Measurements from ENCODE around the gene USP5.

The USP5 gene

GRCh38 chr12:6824901-6825381 lies 27.0 kb upstream of the USP5 start:
- H3K36me3 ChIP-seq (ENCODE audit: insufficient read depth), result no peaks in the 10 kb centered on the region
- H3K4me1 ChIP-seq (ENCODE audit: low read depth, poor library complexity, severe bottlenecking), result peaks cover 6% of the 10 kb centered on the region
- H2AFZ ChIP-seq (ENCODE audit: low read depth), result no peak overlapping the region
- H3K27ac ChIP-seq, result no peak overlapping the region
- no peaks in the 10 kb centered on the region for H3K79me2 ChIP-seq (ENCODE audit: insufficient read depth, low read depth)
- H3K4me2 ChIP-seq, result no peak overlapping the region
- no peak for TF ChIP-seq CTCF (conservative IDR thresholded peaks at IDR 0.05; ENCODE audit: low read depth, low read length)
- H3K9ac ChIP-seq, result no peak overlapping the region
- H3K4me3 ChIP-seq (IDR thresholded peaks at IDR 0.05; ENCODE audit: insufficient read depth, low read depth, low read length), result no peak overlapping the region
- H4K20me1 ChIP-seq (ENCODE audit: insufficient read depth), result no peaks in the 10 kb centered on the region
- peaks cover 70% of the 10 kb centered on the region for H3K27me3 ChIP-seq (ENCODE audit: insufficient read depth, low read depth)

- TF ChIP-seq CTCF (conservative IDR thresholded peaks at IDR 0.05; ENCODE audit: low read depth, low read length), result peak; percentile 79
- Histone ChIP-seq H3K79me2 (ENCODE audit: insufficient read depth, low read depth) (no peaks in the 10 kb centered on the region), H3K4me2 (no peak overlapping the region), H3K27me3 (ENCODE audit: insufficient read depth, low read depth) (peaks cover 70% of the 10 kb centered on the region), H3K4me1 (ENCODE audit: low read depth, poor library complexity, severe bottlenecking) (peaks cover 6% of the 10 kb centered on the region), H3K9ac (no peak overlapping the region), H2AFZ (ENCODE audit: low read depth) (no peak overlapping the region; the same call in 1 of the 2 replicates), H4K20me1 (ENCODE audit: insufficient read depth) (no peaks in the 10 kb centered on the region), H3K36me3 (ENCODE audit: insufficient read depth) (no peaks in the 10 kb centered on the region), H3K27ac (no peak overlapping the region), H3K4me3 (IDR thresholded peaks at IDR 0.05; ENCODE audit: insufficient read depth, low read depth, low read length) (no peak overlapping the region)
Measured at GRCh38 chr12:6825398-6826124, 26.4 kb upstream of the USP5 start.

DNA sequence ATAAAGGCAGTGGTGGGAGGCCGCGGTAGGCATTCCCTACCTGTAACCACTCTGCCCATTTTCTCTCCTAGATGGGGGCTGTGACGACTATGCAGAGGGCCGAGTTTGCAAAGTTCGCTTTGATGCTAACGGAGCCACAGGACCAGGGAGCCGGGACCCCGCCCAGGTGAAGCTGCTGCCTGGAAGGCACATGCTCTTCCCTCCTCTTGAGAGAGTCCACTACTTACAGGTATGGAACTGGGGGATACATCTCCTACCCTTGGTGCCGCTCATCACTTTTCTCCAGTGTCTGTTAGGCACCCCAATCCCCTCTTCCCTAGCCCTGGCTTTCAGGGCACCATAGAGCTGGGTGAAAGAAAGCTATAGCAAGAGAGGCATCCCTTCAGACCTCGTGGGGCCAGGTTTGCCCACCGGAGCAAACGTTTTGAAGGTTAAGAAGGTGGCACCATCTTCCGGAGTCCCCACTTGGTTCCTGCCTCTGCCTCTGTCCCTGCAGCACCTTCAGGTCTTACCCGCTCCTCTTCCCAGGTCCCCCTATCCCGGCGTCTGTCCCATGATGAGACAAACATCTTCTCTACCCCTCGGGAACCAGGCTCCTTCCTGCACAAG lies 25.7 kb upstream of the USP5 start:
- Histone ChIP-seq H3K4me3 (IDR thresholded peaks at IDR 0.05; ENCODE audit: insufficient read depth, low read depth, low read length) (no peak overlapping the region), H2AFZ (ENCODE audit: low read depth) (no peak overlapping the region), H3K9ac (no peak overlapping the region), H3K4me1 (ENCODE audit: low read depth, poor library complexity, severe bottlenecking) (peaks cover 6% of the 10 kb centered on the region), H3K36me3 (ENCODE audit: insufficient read depth) (no peaks in the 10 kb centered on the region), H3K27ac (no peak overlapping the region), H3K4me2 (no peak overlapping the region), H3K79me2 (ENCODE audit: insufficient read depth, low read depth) (no peaks in the 10 kb centered on the region), H3K27me3 (ENCODE audit: insufficient read depth, low read depth) (peaks cover 72% of the 10 kb centered on the region), H4K20me1 (ENCODE audit: insufficient read depth) (no peaks in the 10 kb centered on the region)
- no peak for TF ChIP-seq CTCF (conservative IDR thresholded peaks at IDR 0.05; ENCODE audit: low read depth, low read length)

DNA sequence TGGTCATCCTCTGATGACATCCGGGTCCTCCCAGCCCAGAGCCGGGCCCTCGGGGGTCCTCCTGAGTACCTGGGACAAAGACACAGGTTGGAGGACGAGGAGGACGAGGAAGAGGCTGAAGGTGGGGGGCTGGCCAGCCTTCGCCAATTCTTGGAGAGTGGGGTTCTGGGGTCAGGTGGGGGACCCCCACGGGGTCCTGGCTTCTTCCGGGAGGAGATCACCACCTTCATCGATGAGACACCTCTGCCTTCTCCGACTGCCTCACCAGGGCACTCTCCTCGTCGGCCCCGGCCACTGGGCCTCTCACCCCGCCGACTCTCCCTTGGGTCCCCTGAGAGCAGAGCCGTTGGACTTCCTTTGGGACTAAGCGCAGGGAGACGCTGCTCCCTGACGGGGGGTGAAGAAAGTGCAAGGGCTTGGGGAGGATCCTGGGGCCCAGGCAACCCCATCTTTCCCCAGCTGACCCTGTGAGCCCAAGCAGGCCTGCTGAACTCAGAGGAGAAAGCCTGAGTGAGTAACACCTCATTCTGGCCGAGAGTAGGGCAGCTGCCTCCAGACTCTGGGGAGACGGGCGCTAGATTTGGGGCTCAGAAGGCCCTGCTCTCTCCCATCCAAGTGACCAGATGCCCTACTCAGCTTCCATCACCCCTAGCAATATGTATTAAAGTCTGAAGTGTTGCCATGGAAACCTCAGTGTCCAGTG lies 25.1 kb upstream of the USP5 start:
- Histone ChIP-seq H2AFZ (ENCODE audit: low read depth) (no peak overlapping the region), H3K4me2 (no peak overlapping the region), H3K4me1 (ENCODE audit: low read depth, poor library complexity, severe bottlenecking) (peaks cover 6% of the 10 kb centered on the region), H3K27me3 (ENCODE audit: insufficient read depth, low read depth) (peaks cover 77% of the 10 kb centered on the region), H3K9ac (no peak overlapping the region), H3K4me3 (IDR thresholded peaks at IDR 0.05; ENCODE audit: insufficient read depth, low read depth, low read length) (no peak overlapping the region), H4K20me1 (ENCODE audit: insufficient read depth) (no peaks in the 10 kb centered on the region), H3K36me3 (ENCODE audit: insufficient read depth) (no peaks in the 10 kb centered on the region), H3K27ac (no peak overlapping the region), H3K79me2 (ENCODE audit: insufficient read depth, low read depth) (no peaks in the 10 kb centered on the region)
- TF ChIP-seq CTCF (conservative IDR thresholded peaks at IDR 0.05; ENCODE audit: low read depth, low read length), result no peak

All from KMS-11 (cell line).